H1 (cell line): ENCODE data around the gene FAM204A. TPM values are rescaled to one million over a fixed set of nuclear protein-coding genes. Genes with fewer than 3 reads are reported as not detected.

ENCODE experiments used
- KDM1A ChIP-seq: fragments of 200-600, 300-600 bp; sonication (generic); IDR thresholded peaks from 2 replicates; pipeline ENCODE4 v1.7.1; 2016; ENCODE audit warnings: mild to moderate bottlenecking, low read length, borderline replicate concordance
- polyA plus RNA-seq, 7 experiments: library from polyadenylated mRNA; depleted of rRNA in 3 of 7; stranded (reverse) in 5 of 7; unstranded in 2 of 7; fragments of >200 nt in 5 of 7; fragments of 200-250 nt in 2 of 7; gene quantifications; 1 replicate in 5 of 7; 2 replicates in 1 of 7; 4 replicates in 1 of 7; pipeline versions ENCODE4 v1.2.1 to v1.2.3, GENCODE V29; 2011 to 2013; ENCODE audit warnings: missing spikeins in 2 of 7, mixed read lengths in 2 of 7
- total RNA-seq: library from RNA; stranded (reverse); fragmentation: NEBNext Ultra II Directional; extraction: Animal tissue kit (Norgen Biotek cat#: 25700); gene quantifications from 2 replicates; pipeline ENCODE4 v1.2.1, GENCODE V29; 2021

FAM204A gene
- total and polyA plus RNA-seq, 2 of the 8 experiments (the other 6 are each of a cell fraction or from before 2014, with no cell fraction given) = 4.9 to 37.4 TPM

DNA sequence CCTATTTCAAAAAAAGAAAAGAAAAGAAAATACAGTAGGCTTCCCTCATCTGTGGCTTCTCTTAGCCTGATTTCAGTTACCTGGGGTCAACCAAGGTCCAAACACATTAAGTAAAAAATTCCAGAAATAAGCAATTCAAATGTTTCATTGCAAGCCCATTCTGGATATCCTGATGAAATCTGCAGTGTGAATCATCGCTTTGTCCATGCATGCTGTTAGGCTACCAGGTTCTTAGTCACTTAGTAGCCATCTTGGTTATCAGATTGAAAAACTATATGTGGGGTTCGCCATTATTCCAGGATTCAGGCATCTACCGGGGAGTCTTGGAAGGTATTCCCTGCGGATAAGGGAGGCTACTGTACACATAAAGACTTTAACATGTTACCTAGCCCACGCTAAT lies 991 bp upstream of the FAM204A start (continued):
- no peak for TF ChIP-seq KDM1A
